ENCODE data around the gene ABCC6. TPM values are rescaled to one million over a fixed set of nuclear protein-coding genes. Genes with fewer than 3 reads are reported as not detected.
A peak's percentile ranks its signal among the peaks of the same experiment; 100 is the strongest.

Gene ABCC6
- total RNA-seq, 2 donors from 2014 or later, result 0.38 to 0.74 TPM

DNA sequence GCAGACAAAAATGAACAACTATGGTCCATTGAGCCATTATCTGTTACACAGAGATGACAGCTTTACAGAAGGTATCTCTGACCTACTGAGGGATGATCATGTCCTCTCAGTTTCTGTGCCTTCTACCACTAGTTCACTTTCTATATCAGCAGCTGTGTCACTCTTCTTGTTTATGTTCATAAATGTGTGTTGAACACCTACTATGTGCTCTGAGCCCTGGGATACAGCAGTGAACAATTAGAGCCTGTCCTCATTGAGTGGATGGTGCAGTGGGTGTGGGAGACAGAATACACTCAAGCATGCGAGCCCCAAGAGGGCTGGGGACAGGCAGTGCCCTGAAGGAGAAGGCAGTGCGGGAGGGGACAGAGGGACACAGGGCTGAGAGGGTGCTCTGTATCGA lies 92.1 kb downstream of the ABCC6 start:
- intact Hi-C loops (cut with DNase I), result no loop called here
- no peak for DNase-seq (ENCODE audit: low spot score)

- DNase-seq (ENCODE audit: low spot score), result peak; percentile 89
- intact Hi-C loops (cut with DNase I), result loop anchor here (1.0 to 5.0 kb wide), 3 partner anchors 250 to 355 kb away; no protein-coding TSS in a partner anchor
Measured at GRCh38 chr16:16127469-16128116, 95.7 kb downstream of the ABCC6 start.

- DNase-seq (ENCODE audit: low spot score), result no peak
- intact Hi-C loops (cut with DNase I), result loop anchor here (1.0 to 5.0 kb wide), 3 partner anchors 250 to 355 kb away; no protein-coding TSS in a partner anchor
Measured at GRCh38 chr16:16126896-16127295, 96.4 kb downstream of the ABCC6 start.

DNA sequence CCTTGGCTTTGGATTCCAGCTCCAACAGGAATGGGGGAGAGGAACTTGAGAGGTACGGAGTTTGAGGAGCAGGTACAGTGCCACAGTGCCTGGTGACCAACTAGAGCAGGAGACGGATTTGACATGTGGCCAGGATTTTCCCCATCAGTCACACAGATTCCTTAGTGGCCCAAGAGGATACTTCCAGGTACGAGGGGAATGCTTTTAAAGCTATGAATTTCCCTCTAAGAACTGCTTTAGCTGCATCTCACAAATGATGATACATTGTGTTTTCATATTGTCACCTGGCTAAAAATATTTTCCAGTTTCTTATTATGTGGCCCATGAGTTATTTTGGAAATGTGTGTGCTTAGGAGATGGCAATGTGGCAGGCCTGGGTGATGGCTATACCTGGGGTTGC lies 98.3 kb downstream of the ABCC6 start:
- intact Hi-C loops (cut with DNase I), result loop anchor here (5.0 kb wide), 2 partner anchors 248 to 353 kb away; no protein-coding TSS in a partner anchor
- no peak for DNase-seq (ENCODE audit: low spot score)

DNA sequence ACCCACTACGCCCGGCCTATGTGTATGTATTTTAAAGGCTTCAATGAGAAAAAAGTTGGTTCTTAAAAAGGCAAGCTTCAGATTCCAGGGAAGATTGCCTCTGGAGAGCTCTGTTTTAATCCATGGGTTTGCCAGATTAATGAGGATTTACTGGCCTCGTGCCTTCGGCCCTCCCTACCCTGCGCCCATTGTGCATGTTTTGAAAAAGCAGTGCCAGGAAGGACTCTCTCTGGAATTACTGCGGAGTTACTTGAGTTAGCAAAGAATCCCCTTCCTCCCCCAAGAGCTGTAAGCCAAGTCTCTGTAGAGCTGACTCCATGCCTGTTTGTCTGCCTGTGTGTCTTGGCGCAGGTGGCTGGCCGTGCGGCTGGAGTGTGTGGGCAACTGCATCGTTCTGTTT lies 98.9 kb downstream of the ABCC6 start:
- intact Hi-C loops (cut with DNase I), result no loop called here
- no peak for DNase-seq (ENCODE audit: low spot score)

DNA sequence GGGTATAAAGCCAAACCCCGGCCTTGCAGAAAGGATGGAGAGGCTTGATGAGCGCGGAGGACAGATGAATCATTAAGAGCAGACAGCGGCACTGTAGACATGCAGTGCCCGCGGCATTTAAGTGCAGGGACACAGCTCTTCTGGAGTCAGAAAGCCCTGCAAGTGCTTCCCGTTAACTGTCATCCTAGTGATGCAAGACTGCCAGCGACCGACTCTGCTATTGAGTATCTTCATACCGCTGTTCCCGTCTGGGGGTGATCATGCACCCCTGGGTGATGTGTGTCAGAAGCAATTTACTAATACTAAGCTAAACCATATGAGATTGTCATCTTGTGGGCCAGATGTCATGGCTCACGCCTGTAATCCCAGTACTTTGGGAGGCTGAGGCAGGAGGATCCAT lies 101.0 kb downstream of the ABCC6 start:
- no peak for DNase-seq (ENCODE audit: low spot score)
- intact Hi-C loops (cut with DNase I), result no loop called here

DNA sequence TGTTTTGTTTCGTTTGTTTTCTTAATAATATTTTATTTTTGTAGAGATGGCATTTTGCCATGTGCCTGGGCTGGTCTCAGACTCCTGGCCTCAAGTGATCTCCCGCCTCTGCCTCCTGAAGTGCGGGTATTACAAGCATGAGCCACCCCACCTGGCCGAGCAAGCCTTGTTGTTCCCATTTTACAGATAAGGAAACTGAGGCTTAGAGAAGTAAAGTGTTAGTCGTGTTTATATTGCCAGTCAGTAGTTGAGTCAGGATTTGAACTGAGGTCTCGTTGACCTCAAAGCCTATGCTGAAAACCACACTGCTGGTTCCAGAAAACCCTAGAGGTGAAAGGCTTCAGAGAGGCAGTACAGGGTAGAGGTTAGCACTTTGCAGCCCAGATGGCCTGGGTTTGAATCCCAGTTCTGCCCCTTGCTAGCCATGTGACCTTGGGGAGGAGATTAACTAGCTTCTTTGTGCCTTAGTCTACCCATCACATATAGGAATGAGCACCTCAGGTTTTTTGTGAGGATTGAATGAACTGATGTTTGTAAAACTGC lies 102.0 kb downstream of the ABCC6 start:
- intact Hi-C loops (cut with DNase I), result loop anchor here in 1 of 2 donors (2.0 kb wide), 1 partner anchor 22 kb away; no protein-coding TSS in a partner anchor

DNA sequence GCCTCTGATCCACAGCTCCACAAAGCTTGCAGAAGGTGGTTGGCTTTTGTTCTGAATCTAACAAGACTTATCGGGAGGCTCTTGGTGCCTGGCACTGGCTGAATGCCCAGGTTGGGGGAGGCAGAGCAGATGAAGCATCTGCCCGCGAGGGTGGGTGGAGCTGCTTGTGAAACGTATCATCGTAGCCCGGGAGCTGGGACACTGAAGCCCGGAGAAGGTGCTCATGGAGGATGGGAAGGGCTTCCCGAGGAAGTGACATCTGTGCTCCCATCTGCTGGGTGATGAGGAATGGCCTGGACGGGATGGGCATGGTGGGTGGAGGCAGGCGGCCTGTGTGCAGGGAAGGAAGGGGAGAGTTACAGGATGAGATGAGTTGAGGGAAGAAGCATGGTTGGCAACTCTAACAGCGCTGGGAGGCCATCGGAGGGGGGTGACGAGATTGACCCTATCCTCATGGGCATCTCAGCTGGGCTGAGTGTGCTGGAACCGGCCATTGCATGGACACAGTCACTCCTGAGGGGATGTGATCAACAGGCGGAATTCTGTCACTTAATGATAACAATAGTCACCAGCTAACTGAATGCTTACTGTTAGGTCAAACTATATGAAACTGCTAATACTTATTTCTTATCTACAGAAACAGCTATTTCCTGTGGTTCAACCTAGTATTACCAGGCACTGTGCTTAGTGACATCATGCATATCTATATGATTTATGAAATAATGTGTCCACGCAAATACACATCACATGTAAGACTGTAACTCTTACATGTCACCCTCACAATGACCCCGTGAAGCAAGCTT lies 102.7 kb downstream of the ABCC6 start:
- peak; percentile 86 for DNase-seq (ENCODE audit: low spot score)
- intact Hi-C loops (cut with DNase I), result loop anchor here in 1 of 2 donors (2.0 kb wide), 1 partner anchor 22 kb away; no protein-coding TSS in a partner anchor

More for the DNA sequence above, 102.0 kb downstream of the ABCC6 start:
- no peak for DNase-seq (ENCODE audit: low spot score)

- intact Hi-C loops (cut with DNase I), result loop anchor here in 1 of 2 donors (2.0 kb wide), 1 partner anchor 21 kb away; no protein-coding TSS in a partner anchor
- DNase-seq (ENCODE audit: low spot score), result no peak
Measured at GRCh38 chr16:16120044-16120381, 103.3 kb downstream of the ABCC6 start.

- intact Hi-C loops (cut with DNase I), result no loop called here
- no peak for DNase-seq (ENCODE audit: low spot score)
Measured at GRCh38 chr16:16118337-16118736, 105.0 kb downstream of the ABCC6 start.

GRCh38 chr16:16116841-16117240 lies 106.5 kb downstream of the ABCC6 start:
- DNase-seq (ENCODE audit: low spot score), result no peak
- intact Hi-C loops (cut with DNase I), result no loop called here

GRCh38 chr16:16113076-16113475 lies 110.2 kb downstream of the ABCC6 start:
- intact Hi-C loops (cut with DNase I), result no loop called here
- no peak for DNase-seq (ENCODE audit: low spot score)

GRCh38 chr16:16112450-16113053 lies 110.7 kb downstream of the ABCC6 start:
- intact Hi-C loops (cut with DNase I), result no loop called here
- no peak for DNase-seq (ENCODE audit: low spot score)

DNA sequence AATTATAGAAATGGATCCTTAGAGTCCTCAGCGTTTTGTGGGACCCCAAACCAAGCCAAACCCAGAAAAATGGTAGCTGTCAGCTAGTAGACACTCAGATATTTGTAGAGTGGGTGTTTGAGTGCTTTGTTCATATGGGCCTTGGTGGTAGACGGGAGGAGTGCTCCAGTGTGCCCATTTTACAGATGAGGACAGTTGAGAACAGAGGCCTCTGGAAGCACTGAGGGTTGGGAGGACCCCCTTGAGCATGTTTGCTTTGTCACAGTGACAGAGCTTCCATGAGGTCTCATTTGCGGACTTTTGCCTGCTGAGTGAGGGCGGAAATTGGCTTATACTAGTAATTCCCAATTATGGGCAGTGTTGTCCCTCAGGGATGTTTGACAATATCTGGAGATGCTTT lies 111.7 kb downstream of the ABCC6 start:
- intact Hi-C loops (cut with DNase I), result no loop called here
- DNase-seq (ENCODE audit: low spot score), result no peak

GRCh38 chr16:16110111-16110490 lies 113.2 kb downstream of the ABCC6 start:
- intact Hi-C loops (cut with DNase I), result no loop called here
- no peak for DNase-seq (ENCODE audit: low spot score)

DNA sequence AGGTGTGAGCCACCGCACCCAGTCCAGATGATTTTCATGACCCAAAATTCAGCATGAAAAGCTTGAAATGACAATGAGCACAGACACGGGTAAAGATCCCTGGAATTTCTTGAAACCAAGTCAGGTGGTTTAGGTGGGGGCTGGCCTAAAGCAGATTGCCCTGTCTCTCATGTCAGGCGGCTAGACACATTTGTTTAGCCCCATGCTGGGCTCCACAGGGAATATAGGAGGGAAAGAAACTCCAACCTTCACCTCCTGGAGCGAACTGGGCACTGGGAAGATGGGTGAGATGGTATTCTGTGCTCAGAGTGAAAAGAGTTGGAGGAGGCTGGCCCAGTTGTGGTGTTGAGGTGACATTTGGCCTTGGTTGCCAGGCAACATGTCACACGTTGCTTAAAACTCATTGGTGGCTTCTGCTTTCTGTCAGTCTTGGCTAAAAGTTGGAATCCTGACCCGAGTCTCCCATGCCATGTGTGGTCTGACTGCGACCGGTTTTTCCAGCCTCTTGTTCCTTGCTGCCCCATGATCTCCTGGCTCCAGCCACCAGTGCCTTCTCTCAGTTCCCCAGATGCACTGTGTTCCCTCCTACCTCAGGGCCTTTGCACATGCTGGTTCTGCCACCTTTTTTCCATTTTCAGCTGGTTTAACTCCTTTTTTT lies 113.7 kb downstream of the ABCC6 start:
- intact Hi-C loops (cut with DNase I), result no loop called here
- DNase-seq (ENCODE audit: low spot score), result no peak

- DNase-seq (ENCODE audit: low spot score), result no peak
- intact Hi-C loops (cut with DNase I), result no loop called here
Measured at GRCh38 chr16:16108759-16109158, 114.5 kb downstream of the ABCC6 start.

GRCh38 chr16:16107839-16108238 lies 115.5 kb downstream of the ABCC6 start:
- DNase-seq (ENCODE audit: low spot score), result no peak
- intact Hi-C loops (cut with DNase I), result loop anchor here in 1 of 2 donors (1.0 kb wide), 1 partner anchor 43 kb away; no protein-coding TSS in a partner anchor

GRCh38 chr16:16106466-16106865 lies 116.8 kb downstream of the ABCC6 start:
- intact Hi-C loops (cut with DNase I), result no loop called here
- DNase-seq (ENCODE audit: low spot score), result no peak

All from posterior vena cava (tissue), 2 donors.